HepG2 (cell line): ENCODE results near the gene RASAL1. TPM values are rescaled to one million over a fixed set of nuclear protein-coding genes. Genes with fewer than 3 reads are reported as not detected.

ENCODE experiments used
- ATAC-seq: fragments of 200-7000 bp; cut with Tn5 transposase; 3 replicates; pipeline ENCODE4 v1.9.1; 2020; ENCODE audit warnings: mild to moderate bottlenecking, moderate library complexity
- BruUV-seq: library from RNA; stranded (reverse); fragments of 400-500 nt; replicated peaks from 2 replicates; lab custom pipeline; 2021; lab: Mats Ljungman, UMichigan
- CTCF ChIA-PET: fragments of 300-600 bp; formaldehyde crosslinking; extraction: SDS; loops from one replicate; lab custom pipeline; 2021; ENCODE audit warnings: low total read pairs, inconsistent platforms, low intra/inter-chr PET ratio; lab: Yijun Ruan, JAX
- POLR2A ChIA-PET: fragments of 350-600 bp; sonication (Branson Sonifier 250); formaldehyde crosslinking; loops from one replicate; lab custom pipeline; 2020; ENCODE audit warnings: antibody characterized with exemption, inconsistent platforms; lab: Yijun Ruan, JAX
- DNase-seq: peaks from one replicate; pipeline ENCODE4 v3.0.0-alpha.2; 2015; ENCODE audit warnings: low spot score
- FAIRE-seq: peaks from 3 replicates; lab custom pipeline; 2011; peaks lifted over from hg19 to GRCh38; lab: Jason Lieb, UNC
- H2AFZ ChIP-seq: one replicate; pipeline ENCODE4 v1.6.1; 2011; ENCODE audit warnings: low read length, inconsistent platforms
- H3K27ac ChIP-seq: fragments of 300-600 bp; 3 replicates; pipeline ENCODE4 v1.8.0; 2011; ENCODE audit warnings: mixed run types, mild to moderate bottlenecking, mixed read lengths, low read length, inconsistent platforms; ENCODE audit not compliant: insufficient read depth; ENCODE audit errors: extremely low read length
- H3K27me3 ChIP-seq, 2 experiments: fragments of 200-600 bp in 1 of 2; 2 replicates in 1 of 2; 3 replicates in 1 of 2; pipeline versions ENCODE4 v1.6.0 to v1.8.0; 2011; ENCODE audit warnings: low read length in 2 of 2, mild to moderate bottlenecking in 2 of 2, moderate library complexity in 2 of 2, inconsistent platforms in 1 of 2; ENCODE audit not compliant: insufficient read depth in 2 of 2, control insufficient read depth in 1 of 2
- H3K36me3 ChIP-seq, 2 experiments: fragments of 200-600 bp in 1 of 2; replicated peaks in 1 of 2; 2 replicates in 1 of 2; 3 replicates in 1 of 2; pipeline versions ENCODE4 v1.5.1 to v1.8.0; 2011; ENCODE audit warnings: low read length in 2 of 2, inconsistent platforms in 1 of 2; ENCODE audit not compliant: insufficient read depth in 2 of 2, control insufficient read depth in 1 of 2
- H3K4me1 ChIP-seq: 2 replicates; pipeline ENCODE4 v1.5.1; 2012; ENCODE audit warnings: low read length, inconsistent platforms; ENCODE audit not compliant: insufficient read depth
- H3K4me2 ChIP-seq: 2 replicates; pipeline ENCODE4 v1.6.0; 2011; ENCODE audit warnings: low read depth, low read length, inconsistent platforms
- H3K4me3 ChIP-seq, 3 experiments: fragments of 200-600 bp in 1 of 3; sonication (generic), shearing (Covaris generic) in 1 of 3; replicated peaks in 1 of 3; 2 replicates each; pipeline ENCODE4 v1.5.1; 2011 to 2016; ENCODE audit warnings: low read length in 3 of 3, inconsistent platforms in 2 of 3, low read depth in 2 of 3, mild to moderate bottlenecking in 2 of 3, control low read depth in 1 of 3, mixed read lengths in 1 of 3; ENCODE audit not compliant: insufficient read depth in 1 of 3
- H3K79me2 ChIP-seq: one replicate; pipeline ENCODE4 v1.6.1; 2011; ENCODE audit warnings: low read length, inconsistent platforms; ENCODE audit not compliant: insufficient read depth
- H3K9ac ChIP-seq: 2 replicates; pipeline ENCODE4 v1.6.0; 2011; ENCODE audit warnings: mild to moderate bottlenecking, low read depth, low read length, inconsistent platforms; ENCODE audit not compliant: insufficient read depth
- H3K9me3 ChIP-seq: 2 replicates; pipeline ENCODE4 v1.5.1; 2012; ENCODE audit warnings: mild to moderate bottlenecking, low read length
- H4K20me1 ChIP-seq: 2 replicates; pipeline ENCODE4 v1.6.0; 2011; ENCODE audit warnings: inconsistent platforms, mild to moderate bottlenecking, low read length, moderate library complexity; ENCODE audit not compliant: insufficient read depth
- BHLHE40 ChIP-seq: IDR thresholded peaks from 2 replicates; pipeline ENCODE4 v1.6.1; 2011; ENCODE audit warnings: low read length, improper control_type of control experiment
- JDP2 ChIP-seq: sonication (generic); formaldehyde crosslinking; IDR thresholded peaks from 2 replicates; pipeline ENCODE4 v1.8.1; 2022; ENCODE audit warnings: missing genetic modification reagents, borderline replicate concordance
- RFX3 ChIP-seq: IDR thresholded peaks from 2 replicates; pipeline ENCODE4 v1.6.1; 2016; ENCODE audit warnings: missing biosample characterization, missing genetic modification reagents
- ZNF180 ChIP-seq: sonication (generic); formaldehyde crosslinking; IDR thresholded peaks from 2 replicates; pipeline ENCODE4 v1.4.0; 2020; ENCODE audit warnings: low read depth, missing genetic modification reagents, borderline replicate concordance
- ZNF234 ChIP-seq: sonication (generic); formaldehyde crosslinking; conservative IDR thresholded peaks from 2 replicates; pipeline ENCODE4 v1.5.1; 2020; ENCODE audit warnings: mild to moderate bottlenecking, missing genetic modification reagents
- ZNF547 ChIP-seq: sonication (generic); formaldehyde crosslinking; IDR thresholded peaks from 2 replicates; pipeline ENCODE4 v1.5.1; 2020; ENCODE audit warnings: mild to moderate bottlenecking, missing genetic modification reagents
- WGBS: methylation state at CpG from one replicate; pipeline ENCODE4 v1.1.6; 2017; ENCODE audit warnings: low lambda C conversion rate; 5-methylcytosine and 5-hydroxymethylcytosine counted together
- in situ Hi-C: cut with HindIII; loops from 2 replicates; pipeline ENCODE4 v1.10.0; 2017; ENCODE audit warnings: low pct_unique_long_range_greater_than_20kb; ENCODE audit not compliant: extremely low pct_ligation_motif_present
- intact Hi-C: fragments of 100-400 bp; cut with micrococcal nuclease; formaldehyde crosslinking; loops from one replicate; pipeline ENCODE4 v1.10.0; 2022; ENCODE audit not compliant: unreplicated experiment
- polyA plus RNA-seq, 8 experiments: library from polyadenylated mRNA; depleted of rRNA in 3 of 8; stranded (reverse) in 7 of 8; unstranded in 1 of 8; fragments of >200 nt; fragmentation: Illumina TruSeq in 4 of 8; extraction: Trizol in 4 of 8; gene quantifications; 2 replicates each; pipeline versions ENCODE4 v1.2.1 to v1.2.3, GENCODE V29; 2011 to 2016; ENCODE audit warnings: low read depth in 4 of 8, missing spikeins in 1 of 8, mixed read lengths in 1 of 8; ENCODE audit not compliant: insufficient read depth in 1 of 8
- total RNA-seq, 5 experiments: library from RNA; depleted of rRNA; stranded (reverse); fragments of >200 nt; fragmentation: Illumina TruSeq; extraction: Trizol; gene quantifications; 2 replicates each; pipeline ENCODE4 v1.2.3, GENCODE V29; 2016; ENCODE audit warnings: low read depth in 1 of 5
- TF ChIP-seq, protein P1 (sequence below): sonication (generic); formaldehyde crosslinking; IDR thresholded peaks from 2 replicates; pipeline ENCODE4 v1.5.1; 2020; ENCODE audit warnings: missing genetic modification reagents, mild to moderate bottlenecking, borderline replicate concordance

The RASAL1 gene
- total and polyA plus RNA-seq, 2 of the 13 experiments (the other 11 are each of a cell fraction or from before 2014, with no cell fraction given), result not detected

DNA sequence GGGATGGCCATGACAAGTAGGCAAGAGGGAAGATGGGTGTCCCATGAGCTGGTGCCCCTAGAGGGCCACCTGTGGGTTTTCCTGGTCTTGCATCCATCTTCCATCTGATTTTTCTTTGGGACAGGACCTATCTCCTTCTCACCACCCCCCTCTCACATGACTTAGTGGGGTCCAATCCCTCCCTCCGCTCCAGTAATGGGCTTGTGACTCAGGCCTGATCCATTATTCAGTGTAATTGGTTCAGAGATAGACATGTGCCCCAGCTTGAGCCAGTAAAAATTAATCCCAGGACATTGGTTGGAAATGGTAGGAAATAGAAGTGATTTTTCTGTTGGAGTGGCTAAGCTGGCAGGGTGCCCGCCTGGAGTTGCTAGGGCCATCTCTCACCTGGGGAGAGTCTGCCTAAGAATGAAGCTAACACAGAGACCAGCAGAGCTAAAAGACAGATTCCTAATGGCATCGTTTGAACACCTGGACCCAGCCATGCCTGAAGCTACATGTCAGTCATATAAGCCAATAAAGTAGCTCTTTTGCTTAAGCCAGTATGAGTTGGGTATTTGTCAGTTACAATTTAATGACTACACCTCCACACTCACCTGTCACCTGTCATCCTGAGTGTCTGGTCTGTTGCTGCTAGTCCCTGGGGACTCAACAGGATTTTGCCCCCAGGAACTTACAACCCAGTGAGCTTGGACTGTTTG lies 14.7 kb downstream of the RASAL1 start:
- intact Hi-C loops, result no loop called here
- BruUV-seq, result no TSS peak
- in situ Hi-C loops, result no loop called here

More for the DNA sequence above, 14.7 kb downstream of the RASAL1 start:
- TF ChIP-seq, protein P1, sequence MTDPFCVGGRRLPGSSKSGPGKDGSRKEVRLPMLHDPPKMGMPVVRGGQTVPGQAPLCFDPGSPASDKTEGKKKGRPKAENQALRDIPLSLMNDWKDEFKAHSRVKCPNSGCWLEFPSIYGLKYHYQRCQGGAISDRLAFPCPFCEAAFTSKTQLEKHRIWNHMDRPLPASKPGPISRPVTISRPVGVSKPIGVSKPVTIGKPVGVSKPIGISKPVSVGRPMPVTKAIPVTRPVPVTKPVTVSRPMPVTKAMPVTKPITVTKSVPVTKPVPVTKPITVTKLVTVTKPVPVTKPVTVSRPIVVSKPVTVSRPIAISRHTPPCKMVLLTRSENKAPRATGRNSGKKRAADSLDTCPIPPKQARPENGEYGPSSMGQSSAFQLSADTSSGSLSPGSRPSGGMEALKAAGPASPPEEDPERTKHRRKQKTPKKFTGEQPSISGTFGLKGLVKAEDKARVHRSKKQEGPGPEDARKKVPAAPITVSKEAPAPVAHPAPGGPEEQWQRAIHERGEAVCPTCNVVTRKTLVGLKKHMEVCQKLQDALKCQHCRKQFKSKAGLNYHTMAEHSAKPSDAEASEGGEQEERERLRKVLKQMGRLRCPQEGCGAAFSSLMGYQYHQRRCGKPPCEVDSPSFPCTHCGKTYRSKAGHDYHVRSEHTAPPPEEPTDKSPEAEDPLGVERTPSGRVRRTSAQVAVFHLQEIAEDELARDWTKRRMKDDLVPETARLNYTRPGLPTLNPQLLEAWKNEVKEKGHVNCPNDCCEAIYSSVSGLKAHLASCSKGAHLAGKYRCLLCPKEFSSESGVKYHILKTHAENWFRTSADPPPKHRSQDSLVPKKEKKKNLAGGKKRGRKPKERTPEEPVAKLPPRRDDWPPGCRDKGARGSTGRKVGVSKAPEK (CRISPR knock-in tag), result no peak
- TF ChIP-seq ZNF180 (CRISPR knock-in tag) (no peak), ZNF234 (no peak), ZNF547 (CRISPR knock-in tag) (no peak), RFX3 (CRISPR knock-in tag) (no peak), JDP2 (CRISPR knock-in tag) (no peak), BHLHE40 (no peak)
- TF ChIP-seq, all 625 proteins: peak for 0
- no peaks in the 10 kb centered on the region for H3K9me3 ChIP-seq
- ChIA-PET CTCF (no interaction called here), POLR2A (no interaction called here)
- no peak for ATAC-seq
- no peaks in the 10 kb centered on the region for H3K4me1 ChIP-seq
- no peak for DNase-seq
- no peak overlapping the region for H3K27ac ChIP-seq
- no peaks in the 10 kb centered on the region for H3K36me3 ChIP-seq
- FAIRE-seq, result no peak
- H3K4me3 ChIP-seq, result no peak overlapping the region
- H2AFZ ChIP-seq, result no peak overlapping the region
- 19% methylated on average over 3 of the region's 3 CpGs for WGBS
- no peaks in the 10 kb centered on the region for H3K79me2 ChIP-seq
- H4K20me1 ChIP-seq, result no peaks in the 10 kb centered on the region
- peaks cover 0 to 3% of the 10 kb centered on the region in 2 experiments; a peak in 1 of 5 replicates for H3K27me3 ChIP-seq
- H3K9ac ChIP-seq, result no peak overlapping the region
- H3K4me2 ChIP-seq, result no peak overlapping the region
